ENCODE measurements around the gene GOLIM4.
"Not testable (repeated sequence)": the region's sequence is repeated elsewhere in the genome, so short reads cannot be mapped to it uniquely, and the experiment has no call there.

Gene GOLIM4, protein sequence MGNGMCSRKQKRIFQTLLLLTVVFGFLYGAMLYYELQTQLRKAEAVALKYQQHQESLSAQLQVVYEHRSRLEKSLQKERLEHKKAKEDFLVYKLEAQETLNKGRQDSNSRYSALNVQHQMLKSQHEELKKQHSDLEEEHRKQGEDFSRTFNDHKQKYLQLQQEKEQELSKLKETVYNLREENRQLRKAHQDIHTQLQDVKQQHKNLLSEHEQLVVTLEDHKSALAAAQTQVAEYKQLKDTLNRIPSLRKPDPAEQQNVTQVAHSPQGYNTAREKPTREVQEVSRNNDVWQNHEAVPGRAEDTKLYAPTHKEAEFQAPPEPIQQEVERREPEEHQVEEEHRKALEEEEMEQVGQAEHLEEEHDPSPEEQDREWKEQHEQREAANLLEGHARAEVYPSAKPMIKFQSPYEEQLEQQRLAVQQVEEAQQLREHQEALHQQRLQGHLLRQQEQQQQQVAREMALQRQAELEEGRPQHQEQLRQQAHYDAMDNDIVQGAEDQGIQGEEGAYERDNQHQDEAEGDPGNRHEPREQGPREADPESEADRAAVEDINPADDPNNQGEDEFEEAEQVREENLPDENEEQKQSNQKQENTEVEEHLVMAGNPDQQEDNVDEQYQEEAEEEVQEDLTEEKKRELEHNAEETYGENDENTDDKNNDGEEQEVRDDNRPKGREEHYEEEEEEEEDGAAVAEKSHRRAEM

DNA sequence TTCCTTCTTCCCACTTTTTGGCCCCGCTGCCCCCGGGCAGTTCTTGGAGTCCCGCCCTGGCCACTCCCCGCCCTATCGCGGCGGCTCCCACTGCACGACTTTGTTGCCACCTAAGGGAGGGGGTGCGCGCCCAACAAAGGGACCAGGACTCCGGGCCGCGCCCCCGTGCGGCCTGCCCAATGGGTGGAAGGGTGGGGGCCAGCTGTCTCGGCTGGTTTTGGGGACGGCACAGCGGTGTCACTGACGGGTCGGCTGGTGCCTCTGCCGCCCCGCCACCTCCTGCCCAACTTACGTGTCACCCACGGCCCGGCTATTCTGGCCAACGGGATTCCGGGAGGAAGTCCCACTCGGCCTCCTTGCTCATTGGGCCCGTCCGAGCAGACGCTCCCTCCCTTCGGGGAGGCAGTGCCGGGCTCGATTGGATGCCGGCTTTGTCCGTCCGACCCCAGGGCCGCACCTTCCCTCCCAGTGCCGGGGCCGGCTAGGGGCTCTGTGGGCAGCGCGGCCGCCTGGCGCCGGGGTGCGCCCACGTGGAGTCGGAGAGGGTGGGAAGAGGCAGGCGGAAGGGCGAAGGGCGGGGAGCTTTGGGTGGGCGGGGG, at the start of gene GOLIM4:
Gene GOLIM4 (minus strand): TSS at position 314 of the 599 bp plus-strand sequence. CDS start 639 bp downstream, outside the sequence.
- peak; percentile 90 for DNase-seq

GRCh38 chr3:168141405-168141998, 45.8 kb upstream of the GOLIM4 start:
- DNase-seq = no peak

DNA sequence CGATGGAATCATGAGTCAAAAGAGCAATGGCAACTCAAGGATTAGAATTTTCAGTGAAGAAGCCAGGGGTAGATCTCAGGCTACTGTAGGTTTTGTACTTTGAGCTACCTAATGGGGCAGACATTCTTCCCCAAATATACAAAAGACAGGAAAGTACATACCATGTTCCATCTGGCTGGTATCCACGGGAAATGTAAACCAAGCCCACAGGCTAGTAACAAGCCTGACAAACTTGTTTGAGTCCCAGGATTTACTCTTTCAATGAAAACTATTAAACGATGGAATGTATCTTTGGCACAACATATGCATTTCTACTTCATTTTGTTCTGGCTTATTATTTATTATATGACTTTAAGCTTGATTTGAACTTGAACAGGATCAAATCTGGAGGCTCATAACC, 44.2 kb upstream of the GOLIM4 start:
- DNase-seq = no peak

DNA sequence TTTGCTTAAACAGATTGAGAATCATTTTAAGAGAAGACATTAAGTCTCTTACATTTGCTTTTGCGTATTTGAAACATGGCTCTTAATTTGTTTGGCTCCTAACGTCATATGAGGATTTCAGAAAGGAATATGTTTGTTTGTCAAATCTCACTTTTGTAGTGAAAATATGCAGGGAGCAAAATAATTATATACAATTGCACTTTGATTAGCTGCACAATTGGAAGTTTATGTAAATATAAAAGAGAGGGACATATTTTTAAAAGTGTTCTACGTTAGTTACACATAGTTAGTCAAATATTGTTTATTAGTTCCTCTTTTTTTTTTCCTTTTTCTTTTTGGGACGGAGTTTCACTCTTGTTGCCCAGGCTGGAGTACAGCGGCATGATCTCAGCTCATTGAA, 42.7 kb upstream of the GOLIM4 start:
- no peak for DNase-seq

DNA sequence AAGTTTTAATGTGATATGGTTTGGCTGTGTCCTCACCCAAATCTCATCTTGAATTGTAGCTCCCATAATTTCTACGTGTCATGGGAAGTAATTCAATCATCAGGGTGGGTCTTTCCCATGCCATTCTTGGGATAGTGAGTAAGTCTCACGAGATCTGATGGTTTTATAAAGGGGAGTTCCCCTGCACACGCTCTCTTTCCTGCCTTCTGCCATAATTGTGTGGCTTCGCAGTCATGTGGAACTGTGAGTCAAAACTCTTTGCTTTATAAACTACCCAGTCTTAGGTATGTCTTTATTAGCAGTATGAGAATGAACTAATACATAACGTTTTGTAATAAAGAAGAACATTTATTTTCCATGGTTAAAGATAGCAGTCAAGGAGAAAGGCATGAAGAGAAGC, 39.2 kb upstream of the GOLIM4 start:
- DNase-seq = no peak

DNA sequence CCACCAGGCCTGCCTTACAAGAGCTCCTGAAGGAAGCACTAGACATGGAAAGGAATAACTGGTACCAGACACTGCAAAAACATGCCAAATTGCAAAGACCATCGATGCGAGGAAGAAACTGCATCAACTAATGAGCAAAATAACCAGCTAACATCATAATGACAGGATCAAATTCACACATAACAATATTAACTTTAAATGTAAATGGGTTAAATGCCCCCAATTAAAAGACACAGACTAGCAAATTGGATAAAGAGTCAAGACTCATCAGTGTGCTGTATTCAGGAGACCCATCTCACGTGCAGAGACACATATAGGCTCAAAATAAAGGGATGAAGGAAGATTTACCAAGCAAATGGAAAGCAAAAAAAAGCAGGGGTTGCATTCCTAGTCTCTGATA, 34.5 kb upstream of the GOLIM4 start:
- not testable (repeated sequence) for DNase-seq

DNA sequence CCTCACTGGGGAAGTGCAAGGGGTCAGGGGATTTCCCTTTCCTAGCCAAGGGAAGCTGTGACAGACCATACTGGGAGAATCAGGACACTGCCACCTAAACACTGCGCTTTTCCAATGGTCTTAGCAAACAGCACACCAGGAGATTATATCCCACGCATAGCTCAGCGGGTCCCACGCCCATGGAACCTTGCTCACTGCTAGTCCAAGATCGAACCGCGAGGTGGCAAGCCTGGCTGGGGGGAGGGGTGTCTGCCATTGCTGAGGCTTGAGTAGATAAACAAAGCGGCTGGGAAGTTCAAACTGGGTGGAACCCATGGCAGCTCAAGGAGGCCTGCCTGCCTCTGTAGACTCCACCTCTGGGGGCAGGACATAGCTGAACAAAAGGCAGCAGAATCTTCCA, 32.7 kb upstream of the GOLIM4 start:
- not testable (repeated sequence) for DNase-seq

DNA sequence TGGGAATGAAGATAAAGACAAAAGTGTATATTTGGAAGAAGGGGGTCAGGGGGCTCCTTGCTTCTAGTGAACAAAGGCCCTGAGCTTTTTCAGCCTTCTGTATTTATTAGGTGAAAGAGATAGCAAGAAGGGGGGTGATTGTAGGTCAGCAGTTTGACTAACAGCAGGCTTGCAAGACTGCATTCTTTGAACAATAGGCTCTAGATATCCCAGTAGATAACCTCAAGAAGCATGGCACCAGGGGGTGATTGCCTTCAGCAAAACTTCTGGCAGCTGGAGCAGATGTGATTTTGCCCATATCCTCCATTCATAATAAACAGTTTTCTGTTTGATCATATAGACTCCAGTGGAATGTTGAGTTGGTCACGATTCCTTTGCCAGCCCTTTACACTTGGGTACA, 31.7 kb upstream of the GOLIM4 start:
- no peak for DNase-seq

GRCh38 chr3:168124791-168125190, 29.1 kb upstream of the GOLIM4 start:
- no peak for DNase-seq

DNA sequence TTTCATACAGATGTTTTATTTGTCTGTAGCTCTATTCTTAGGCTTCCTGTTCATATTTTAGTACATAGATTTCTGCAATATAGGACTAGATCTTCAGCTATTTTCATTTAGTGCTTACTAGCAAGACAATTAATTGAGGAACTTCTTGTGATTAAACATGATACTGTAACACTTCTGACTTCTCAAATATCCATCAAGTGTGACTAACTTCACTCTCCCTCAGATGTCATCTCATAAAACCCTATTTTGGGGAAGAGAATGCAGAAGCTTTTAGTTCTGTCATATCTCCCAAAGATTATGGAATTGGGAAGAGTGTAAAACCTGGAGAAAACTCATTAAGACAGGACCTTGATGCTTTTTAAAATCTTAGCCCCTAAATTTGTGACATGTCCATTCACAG, 28.6 kb upstream of the GOLIM4 start:
- DNase-seq = no peak

DNA sequence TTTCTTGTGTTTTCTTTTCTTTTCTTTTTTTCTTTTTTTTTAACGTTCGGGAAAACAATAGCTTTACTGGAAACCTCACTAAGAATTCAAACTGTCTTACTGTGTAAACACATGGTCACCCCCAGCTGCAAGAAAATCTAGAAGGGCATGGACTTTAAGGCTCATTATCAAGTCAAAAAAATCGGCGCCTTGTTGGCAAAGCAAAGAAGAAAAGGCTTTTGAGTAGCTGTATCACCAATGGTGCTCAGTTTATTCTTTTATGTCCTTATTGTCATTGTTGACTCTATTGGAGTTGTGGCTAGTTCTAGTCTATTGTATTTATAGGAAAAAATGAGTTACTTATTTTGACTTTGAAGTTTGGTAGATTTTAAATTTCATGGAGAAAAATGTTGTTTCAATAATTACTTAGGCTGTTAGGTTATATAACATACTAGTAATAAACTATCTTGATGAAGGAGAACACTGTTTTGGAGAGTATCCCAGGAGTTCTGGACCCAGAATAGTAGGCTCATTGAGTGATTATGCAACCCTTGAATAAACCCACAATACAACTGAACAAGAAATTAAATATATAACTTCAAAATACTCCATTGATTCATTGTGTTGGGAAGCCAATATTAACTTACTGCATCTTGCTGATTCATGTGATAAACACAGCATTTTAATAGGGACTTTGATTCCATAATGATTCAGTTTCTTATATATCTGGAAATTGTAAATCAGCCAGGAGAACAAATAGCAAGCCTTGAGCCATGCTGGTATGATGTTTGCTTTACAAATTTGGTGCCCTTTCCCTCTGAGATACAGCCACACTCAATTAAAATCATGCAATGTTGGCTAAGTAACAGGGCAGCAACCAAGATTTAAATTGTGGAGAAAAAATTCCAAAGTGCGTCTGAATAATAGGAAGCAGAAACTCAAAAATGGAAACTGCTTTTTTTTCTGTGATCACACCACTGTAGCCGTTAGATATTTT, 27.8 kb upstream of the GOLIM4 start:
- no peak for DNase-seq

GRCh38 chr3:168121184-168122017, 25.7 kb upstream of the GOLIM4 start:
- DNase-seq = no peak

- DNase-seq = peak; percentile 7
Measured at GRCh38 chr3:168117853-168118313, 22.2 kb upstream of the GOLIM4 start.

GRCh38 chr3:168117059-168117458, 21.3 kb upstream of the GOLIM4 start:
- DNase-seq = peak; percentile 51

DNA sequence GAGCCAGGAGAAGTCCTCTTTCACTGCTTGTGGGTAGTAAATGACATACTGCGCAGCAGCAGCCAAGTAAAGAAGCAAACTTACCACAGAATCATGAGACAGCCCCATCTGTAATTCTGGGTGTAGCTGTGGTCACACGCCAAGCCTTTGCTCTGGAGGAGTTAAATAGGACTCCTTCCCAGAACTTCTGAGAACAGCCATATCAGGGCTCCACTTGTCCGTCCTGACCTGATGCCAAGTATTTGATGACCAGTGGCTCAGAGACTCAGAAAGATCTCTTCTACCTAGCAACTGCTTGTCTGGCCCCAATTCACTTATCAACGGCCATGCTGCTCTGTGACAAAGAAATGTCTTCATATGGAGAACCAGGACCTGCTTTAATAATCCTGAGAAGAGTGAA, 20.6 kb upstream of the GOLIM4 start:
- no peak for DNase-seq

- DNase-seq = no peak
Measured at GRCh38 chr3:168113848-168114247, 18.1 kb upstream of the GOLIM4 start.

DNA sequence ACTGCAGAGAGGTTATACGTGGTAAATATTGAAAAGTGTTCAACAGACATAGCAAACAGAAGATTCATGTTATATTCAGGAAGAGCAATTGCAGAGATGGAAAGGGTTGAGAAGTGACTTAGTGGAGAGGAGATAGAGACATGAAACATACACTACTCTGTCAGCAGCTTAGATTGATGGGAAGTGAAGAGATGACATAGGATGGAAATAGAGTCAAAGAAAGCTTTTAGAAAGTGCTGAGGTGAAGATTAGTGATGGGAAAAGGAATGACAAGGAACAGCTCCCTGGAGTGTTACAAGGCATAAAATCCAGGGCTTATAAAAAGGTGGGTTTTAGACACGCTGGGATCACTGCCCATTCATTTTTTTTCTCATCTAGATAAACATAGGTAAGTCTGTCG, 17.2 kb upstream of the GOLIM4 start:
- DNase-seq = no peak

- no peak for DNase-seq
Measured at GRCh38 chr3:168104361-168104760, 8.6 kb upstream of the GOLIM4 start.

- no peak for DNase-seq
Measured at GRCh38 chr3:168102735-168103410, 7.1 kb upstream of the GOLIM4 start.

- no peak for DNase-seq
Measured at GRCh38 chr3:168100777-168101492, 5.2 kb upstream of the GOLIM4 start.

Data from NCI-H510A (cell line).